Spleen (tissue), 7 donors: ENCODE results near the gene TSNAXIP1.

Source experiments
- CTCF ChIP-seq, 11 experiments: fragments of 200-600 bp in 7 of 11; fragments of 450-650 bp in 4 of 11; sonication (generic) in 4 of 11; IDR thresholded peaks in 8 of 11; conservative IDR thresholded peaks in 3 of 11; 1 replicate in 7 of 11; 2 replicates in 4 of 11; pipeline versions ENCODE4 v1.4.0 to v1.8.0; 2016 to 2021; ENCODE audit warnings: antibody characterized with exemption in 11 of 11, inconsistent platforms in 4 of 11, mild to moderate bottlenecking in 1 of 11
- POLR2A ChIP-seq, 3 donors: fragments of 450-650 bp; IDR thresholded peaks; one replicate each; pipeline ENCODE4 v1.5.1; 2017; ENCODE audit warnings: antibody characterized with exemption in 3 of 3, mild to moderate bottlenecking in 1 of 3
- donor health status: DM: no; HTN: no; CAD: no; lungs with moderate emphysema.
- donor health status: DM: no; HTN: no; CAD: no.
- donor health status: DM: no; HTN: no; CAD: no.

- TF ChIP-seq CTCF (IDR thresholded peaks at IDR 0.05 in 8 of 11, conservative IDR thresholded peaks at IDR 0.05 in 3 of 11), result no peak
- TF ChIP-seq POLR2A (IDR thresholded peaks at IDR 0.05), result no peak
Measured at GRCh38 chr16:67801241-67801640, 5.4 kb upstream of the TSNAXIP1 start.
